ENCODE measurements around the gene MUC7.
A peak's percentile ranks its signal among the peaks of the same experiment; 100 is the strongest.
"Not testable (repeated sequence)": the region's sequence is repeated elsewhere in the genome, so short reads cannot be mapped to it uniquely, and the experiment has no call there.

The MUC7 gene

GRCh38 chr4:70471897-70472296 is at the start of gene MUC7:
Gene MUC7, plus strand, starts transcription at chr4:70472197. Its CDS starts 1,825 bp downstream, at chr4:70474022.
- no peak for DNase-seq (ENCODE audit: low read depth)

- no peak for DNase-seq (ENCODE audit: low read depth)
Measured at GRCh38 chr4:70425306-70425705, 46.7 kb upstream of the MUC7 start.

- no peak for DNase-seq (ENCODE audit: low read depth)
Measured at GRCh38 chr4:70426789-70427188, 45.2 kb upstream of the MUC7 start.

- DNase-seq (ENCODE audit: low read depth): no peak
Measured at GRCh38 chr4:70437197-70437596, 34.8 kb upstream of the MUC7 start.

GRCh38 chr4:70442474-70442873 is 29.5 kb upstream of the MUC7 start:
- DNase-seq (ENCODE audit: low read depth): no peak

GRCh38 chr4:70443329-70443728 is 28.7 kb upstream of the MUC7 start:
- DNase-seq (ENCODE audit: low read depth): no peak

GRCh38 chr4:70449220-70449619 is 22.8 kb upstream of the MUC7 start:
- DNase-seq (ENCODE audit: low read depth): no peak

- DNase-seq (ENCODE audit: low read depth): no peak
Measured at GRCh38 chr4:70452946-70453345, 19.1 kb upstream of the MUC7 start.

GRCh38 chr4:70463335-70463734 is 8.7 kb upstream of the MUC7 start:
- no peak for DNase-seq (ENCODE audit: low read depth)

GRCh38 chr4:70473679-70474078 is 1.7 kb downstream of the MUC7 start:
- no peak for DNase-seq (ENCODE audit: low read depth)

GRCh38 chr4:70488748-70489147 is 16.8 kb downstream of the MUC7 start:
- DNase-seq (ENCODE audit: low read depth): no peak

GRCh38 chr4:70496231-70496630 is 24.2 kb downstream of the MUC7 start:
- no peak for DNase-seq (ENCODE audit: low read depth)

- DNase-seq (ENCODE audit: low read depth): not testable (repeated sequence)
Measured at GRCh38 chr4:70501838-70502237, 29.8 kb downstream of the MUC7 start.

GRCh38 chr4:70504733-70505132 is 32.7 kb downstream of the MUC7 start:
- no peak for DNase-seq (ENCODE audit: low read depth)

- DNase-seq (ENCODE audit: low read depth): peak; percentile 25
Measured at GRCh38 chr4:70505151-70505748, 33.3 kb downstream of the MUC7 start.

- DNase-seq (ENCODE audit: low read depth): no peak
Measured at GRCh38 chr4:70508801-70509200, 36.8 kb downstream of the MUC7 start.

- no peak for DNase-seq (ENCODE audit: low read depth)
Measured at GRCh38 chr4:70511365-70511764, 39.4 kb downstream of the MUC7 start.

- no peak for DNase-seq (ENCODE audit: low read depth)
Measured at GRCh38 chr4:70515367-70516250, 43.6 kb downstream of the MUC7 start.

GRCh38 chr4:70518269-70518668 is 46.3 kb downstream of the MUC7 start, which contains the start of gene AMTN:
Gene AMTN, plus strand, starts transcription at chr4:70518569. Its CDS starts 209 bp downstream, at chr4:70518778.
- DNase-seq (ENCODE audit: low read depth): no peak

GRCh38 chr4:70518716-70519115 is 46.7 kb downstream of the MUC7 start:
- no peak for DNase-seq (ENCODE audit: low read depth)

GRCh38 chr4:70522626-70523025 is 50.6 kb downstream of the MUC7 start:
- no peak for DNase-seq (ENCODE audit: low read depth)

- no peak for DNase-seq (ENCODE audit: low read depth)
Measured at GRCh38 chr4:70530997-70531396, 59.0 kb downstream of the MUC7 start.

- DNase-seq (ENCODE audit: low read depth): no peak
Measured at GRCh38 chr4:70531981-70532380, 60.0 kb downstream of the MUC7 start.
